Eye (tissue), 1 donor: ENCODE results near the gene FBH1.
"Not testable (repeated sequence)": the region's sequence is repeated elsewhere in the genome, so short reads cannot be mapped to it uniquely, and the experiment has no call there.

ENCODE experiments used
- DNase-seq: peaks from one replicate; pipeline ENCODE4 v3.0.0-alpha.2; 2015

FBH1 gene

GRCh38 chr10:5889624-5890451, at the start of gene FBH1, which contains the start of gene ANKRD16:
Gene FBH1 (plus strand): TSS chr10:5890243. CDS start chr10:5890346, 103 bp downstream.
Gene ANKRD16 (minus strand): TSS chr10:5889893. CDS start chr10:5889354, 539 bp downstream.
- DNase-seq: peak; percentile 99

- DNase-seq: peak; percentile 51
Observed at GRCh38 chr10:5840314-5841307, 49.4 kb upstream of the FBH1 start.

DNA sequence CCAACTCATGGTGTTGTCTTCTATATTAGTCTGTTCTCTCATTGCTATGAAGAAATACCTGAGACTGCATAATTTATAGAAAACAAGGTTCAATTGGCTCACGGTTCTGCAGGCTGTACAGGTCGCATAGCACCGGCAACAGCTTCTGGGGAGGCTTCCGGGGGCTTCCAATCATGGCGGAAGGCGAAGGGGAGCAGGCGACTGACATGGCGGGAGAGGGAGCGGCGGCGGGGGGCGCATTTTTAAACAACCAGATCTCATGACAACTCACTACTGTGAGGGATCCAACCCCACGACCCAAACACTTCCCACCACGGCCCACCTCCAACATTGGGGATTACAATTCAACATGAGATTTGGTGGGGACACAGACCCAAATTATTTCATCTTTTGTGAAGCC, 48.1 kb upstream of the FBH1 start:
- DNase-seq: no peak

DNA sequence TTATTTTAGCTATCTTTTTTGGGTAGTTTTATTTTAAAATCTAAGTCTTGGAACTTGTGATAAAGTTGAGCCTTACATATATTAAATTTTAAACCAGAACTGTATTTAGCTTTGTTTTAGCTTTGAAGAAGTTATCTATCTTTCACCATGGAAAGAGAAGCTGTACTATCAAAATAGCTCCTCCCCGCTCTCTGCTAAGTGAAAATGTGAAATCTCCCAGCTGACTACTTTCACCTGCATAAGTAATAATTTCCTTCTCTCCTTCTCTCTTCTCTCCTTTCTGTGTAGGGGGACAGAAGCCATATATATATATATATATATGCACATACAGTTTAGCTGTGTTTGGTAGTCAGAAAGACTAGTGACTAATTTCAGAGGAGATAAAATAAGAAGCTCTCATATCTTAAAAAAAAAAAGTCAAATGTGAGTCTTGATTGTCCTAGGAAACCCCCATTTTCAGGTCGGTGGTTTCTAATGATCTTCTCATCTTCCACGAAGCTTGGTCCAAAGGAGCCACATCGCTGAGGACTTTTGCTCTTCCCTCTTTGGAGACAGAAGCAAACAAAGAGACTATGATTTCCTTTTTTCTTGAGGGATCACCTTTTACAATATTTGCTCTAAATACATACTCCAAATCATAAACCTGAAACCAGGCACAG, 46.2 kb upstream of the FBH1 start:
- DNase-seq: no peak

- DNase-seq: no peak
Observed at GRCh38 chr10:5844345-5845055, 45.5 kb upstream of the FBH1 start.

- DNase-seq: not testable (repeated sequence)
Observed at GRCh38 chr10:5846667-5847066, 43.4 kb upstream of the FBH1 start.

- DNase-seq: no peak
Observed at GRCh38 chr10:5854131-5854475, 35.9 kb upstream of the FBH1 start.

DNA sequence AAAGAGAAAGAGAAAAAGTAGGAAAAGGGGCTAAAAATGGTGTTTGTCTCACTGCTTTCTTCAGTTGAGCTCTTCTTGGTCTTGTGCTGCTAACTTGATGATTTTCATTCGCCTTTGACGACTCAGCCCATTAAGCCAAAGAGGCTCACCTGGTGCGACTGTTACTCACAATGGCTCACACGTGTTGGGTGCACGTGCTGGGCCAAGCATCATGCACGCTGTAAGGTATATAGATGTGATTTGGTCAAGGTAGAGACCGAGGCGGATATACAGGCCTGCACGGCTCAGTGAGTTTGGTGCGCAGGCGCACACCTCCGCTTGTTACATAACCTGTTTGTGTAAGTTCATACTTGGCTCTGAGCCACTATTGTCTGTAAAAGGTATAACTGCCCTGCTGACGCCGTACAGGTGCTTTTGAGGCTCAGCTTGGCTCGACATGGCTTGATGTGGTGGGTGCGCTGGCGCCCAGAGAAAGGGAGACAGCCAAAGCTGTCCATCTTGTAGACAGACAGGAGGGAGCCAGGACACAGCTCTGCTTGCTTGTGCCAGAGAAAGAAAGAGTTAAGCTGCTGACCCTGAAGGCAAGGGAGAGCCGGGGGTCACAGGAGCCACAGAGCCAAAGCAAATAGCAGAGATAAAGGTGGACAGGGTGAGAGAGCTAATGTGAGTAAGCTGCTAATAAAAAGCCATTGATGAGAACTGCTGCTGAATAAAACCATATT, 33.9 kb upstream of the FBH1 start:
- no peak for DNase-seq

GRCh38 chr10:5856701-5857004, 33.4 kb upstream of the FBH1 start:
- DNase-seq: no peak

- DNase-seq: no peak
Observed at GRCh38 chr10:5858811-5859210, 31.2 kb upstream of the FBH1 start.

DNA sequence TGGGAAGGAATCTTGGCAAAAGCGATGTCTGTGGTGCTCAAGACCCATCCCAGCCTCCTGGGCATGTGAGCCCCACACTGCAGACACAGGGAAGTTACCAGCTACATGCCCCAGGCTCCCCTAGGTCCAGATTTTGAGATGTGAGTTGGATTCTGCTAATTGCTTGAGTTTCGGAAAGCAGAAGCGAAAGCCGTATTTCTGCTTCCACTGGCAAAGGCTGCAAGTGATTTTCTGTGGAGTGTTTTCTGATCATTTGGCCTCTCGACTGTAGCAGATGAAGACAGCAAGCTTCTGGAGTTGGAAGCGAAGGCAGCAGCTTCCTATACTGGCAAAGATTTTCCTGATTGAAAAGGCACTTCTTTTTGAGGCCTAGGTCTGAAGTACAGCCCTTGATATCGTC, 30.0 kb upstream of the FBH1 start:
- DNase-seq: no peak

DNA sequence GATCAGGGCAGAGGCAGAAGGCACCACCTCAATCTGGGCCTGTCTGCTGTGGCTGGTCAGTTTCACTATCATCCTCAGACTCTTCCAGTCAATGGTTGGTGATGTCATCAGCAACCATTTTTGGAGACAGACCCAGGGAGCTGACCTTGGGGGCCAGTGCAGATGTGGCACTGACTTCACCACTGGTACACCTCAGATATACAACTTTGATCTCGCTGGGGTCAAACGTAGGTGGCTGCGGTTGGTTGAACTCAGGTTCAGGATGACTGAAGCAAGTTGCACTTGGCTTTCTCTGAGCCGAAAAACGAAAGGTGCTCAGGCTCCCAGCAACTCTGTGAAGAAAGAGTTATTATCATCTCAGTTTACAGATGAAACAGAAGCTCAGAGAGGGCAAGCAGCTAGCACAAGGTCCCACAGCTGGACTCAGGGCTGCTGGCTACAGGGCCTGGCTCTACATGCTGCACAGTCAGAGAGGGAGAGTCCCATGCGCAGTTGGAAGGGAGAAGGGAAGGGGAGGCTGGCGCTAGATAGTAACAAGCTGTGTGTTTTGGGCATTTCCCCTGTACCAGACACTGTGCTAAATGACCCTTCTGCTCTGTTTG, 27.6 kb upstream of the FBH1 start:
- DNase-seq: no peak

DNA sequence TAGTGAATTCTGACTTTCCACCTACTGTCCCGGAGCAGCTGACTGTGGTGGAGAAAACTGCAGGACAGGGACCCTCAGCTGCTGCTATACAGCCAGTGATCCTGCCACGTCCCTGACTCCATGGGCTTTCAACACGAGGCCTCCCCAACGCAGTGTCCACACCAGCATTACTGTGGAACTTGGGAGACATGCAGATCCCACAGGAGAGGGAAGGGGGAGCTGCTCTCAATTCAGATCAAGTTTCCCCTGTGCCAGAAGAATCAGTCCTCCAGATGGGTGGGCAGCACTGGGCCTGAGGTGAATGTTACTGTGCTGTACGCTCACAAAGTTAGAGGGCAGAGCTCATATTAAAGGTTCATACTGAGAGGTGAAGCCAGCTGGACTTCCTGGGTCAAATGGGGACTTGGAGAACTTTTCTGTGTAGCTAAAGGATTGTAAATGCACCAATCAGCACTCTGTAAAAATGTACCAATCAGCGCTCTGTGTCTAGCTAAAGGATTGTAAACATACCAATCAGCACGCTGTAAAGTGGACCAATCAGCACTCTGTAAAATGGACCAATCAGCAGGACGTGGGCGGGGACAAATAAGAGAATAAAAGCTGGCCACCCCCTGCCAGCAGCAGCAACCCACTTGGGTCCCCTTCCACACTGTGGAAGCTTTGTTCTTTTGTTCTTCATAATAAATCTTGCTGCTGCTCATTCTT, 26.9 kb upstream of the FBH1 start:
- DNase-seq: not testable (repeated sequence)

- DNase-seq: not testable (repeated sequence)
Observed at GRCh38 chr10:5866451-5867081, 23.5 kb upstream of the FBH1 start.

GRCh38 chr10:5867091-5867615, 22.9 kb upstream of the FBH1 start:
- not testable (repeated sequence) for DNase-seq

GRCh38 chr10:5868383-5868782, 21.7 kb upstream of the FBH1 start:
- not testable (repeated sequence) for DNase-seq

- DNase-seq: no peak
Observed at GRCh38 chr10:5869156-5869555, 20.9 kb upstream of the FBH1 start.

GRCh38 chr10:5871596-5871995, 18.4 kb upstream of the FBH1 start:
- DNase-seq: no peak

DNA sequence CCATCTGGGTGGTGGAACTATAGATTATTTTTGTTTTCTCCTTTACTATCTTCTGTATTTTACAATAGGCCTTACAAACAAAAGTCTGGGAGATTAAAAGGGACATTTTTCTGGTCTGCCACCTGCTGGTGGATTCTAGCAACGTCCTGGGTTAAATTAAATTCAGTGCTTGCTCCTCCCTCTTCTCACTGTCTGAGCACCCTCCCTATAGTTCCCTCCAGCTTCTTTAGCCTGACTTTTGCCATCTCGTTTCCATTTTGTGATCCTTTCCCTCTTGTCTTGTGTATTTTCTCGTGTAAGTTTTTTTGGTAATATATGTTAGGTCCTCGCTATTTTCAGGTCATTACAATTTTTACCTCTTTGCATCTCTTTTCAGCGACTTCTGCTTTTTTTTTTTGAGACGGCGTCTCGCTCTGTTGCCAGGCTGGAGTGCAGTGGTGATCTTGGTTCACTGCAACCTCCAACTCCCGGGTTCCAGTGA, 16.5 kb upstream of the FBH1 start:
- peak; percentile 92 for DNase-seq
